Heart left ventricle (tissue), 13 donors: ENCODE results near the gene EFHC1.

ENCODE experiments used
- CTCF ChIP-seq, 12 donors: fragments of 200-600 bp; sonication (generic) in 4 of 12; IDR thresholded peaks; one replicate each; pipeline versions ENCODE4 v1.5.0 to v1.8.0; 2018 to 2022; ENCODE audit warnings: antibody characterized with exemption in 12 of 12, mild to moderate bottlenecking in 5 of 12
- POLR2A ChIP-seq, 2 donors: fragments of 450-650 bp; IDR thresholded peaks; one replicate each; pipeline ENCODE4 v1.6.1; 2017; ENCODE audit warnings: antibody characterized with exemption in 2 of 2, mild to moderate bottlenecking in 2 of 2, moderate library complexity in 2 of 2
- donor health status: ischemic (EF 13 %, LVEDD 7.1; RV severe dilation, severe dysfunction).
- donor health status: DM: no; HTN: yes; CAD: no.
- donor health status: DM: no; HTN: no; CAD: no.
- donor health status: ischemic (EF 25% LVEDD 6.9; RV normal size, moderate dysfunction).
- donor health status: ischemic (EF 25% LVEDD 5.7; RV mildly dilated, moderate dysfunction).
- donor health status: ischemic (EF 35%, LVEDD 5.7; RV mildly dilated, moderate dysfunction).
- donor health status: nonischemic (EF 11% LVEDD 7.7; RV severe dilation, severe dysfunction).
- donor health status: DM: yes; HTN: yes; CAD: no.
- donor health status: PGD.
- donor health status: ischemic (EF 29% LVEDD 5.4; RV normal size, mild dysfunction).
- donor health status: nonischemic (EF 23%, LVEDD 6.1; RV moderate dilation, normal function).

DNA sequence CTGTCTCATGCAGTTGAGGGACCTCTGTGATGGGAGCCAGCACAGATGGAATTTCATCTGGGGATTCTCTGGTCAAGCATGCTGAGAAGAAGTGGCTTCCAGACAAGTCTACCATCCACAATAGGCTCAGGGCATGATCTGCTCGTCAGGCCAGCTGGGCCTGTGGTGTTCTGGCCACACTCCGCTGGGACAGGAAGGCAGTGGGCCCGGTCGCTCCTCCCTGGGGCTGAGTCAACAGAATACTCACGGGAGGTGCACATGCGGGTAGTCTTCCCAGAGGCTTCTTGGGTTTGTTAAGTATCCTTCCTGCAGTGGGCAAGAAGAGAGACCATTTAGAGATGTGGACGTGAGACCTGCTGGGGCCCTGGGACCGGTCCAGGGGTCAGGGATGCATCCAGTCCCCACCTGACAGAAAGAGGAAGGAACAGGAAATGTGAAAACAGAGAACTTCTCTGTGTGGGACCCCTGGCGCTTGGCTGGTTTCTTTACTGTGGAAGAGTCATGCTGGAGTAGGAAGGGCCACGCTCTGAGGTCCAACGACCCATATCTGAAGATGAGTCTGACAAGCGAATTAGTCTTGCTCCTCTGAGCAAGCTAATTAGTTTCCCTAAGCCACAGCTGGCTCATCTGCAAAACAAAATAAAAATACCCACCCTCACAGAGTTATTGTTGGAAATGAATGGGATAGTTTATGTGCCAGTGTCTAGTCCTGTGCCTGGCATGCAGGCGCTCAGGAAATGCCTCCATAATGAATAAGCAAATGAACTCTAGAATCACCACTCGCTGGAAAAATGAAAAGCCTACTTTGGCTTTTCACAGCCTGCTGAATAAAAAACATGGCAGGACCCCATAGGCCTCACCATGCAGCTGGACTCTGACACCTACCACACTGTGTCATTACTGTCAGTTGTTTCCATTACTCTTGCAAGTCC, 89.4 kb downstream of the EFHC1 start:
- no peak for TF ChIP-seq CTCF (IDR thresholded peaks at IDR 0.05)
- no peak for TF ChIP-seq POLR2A (IDR thresholded peaks at IDR 0.05)
